Stomach (tissue), 9 donors: ENCODE data around the gene ARHGEF37. TPM values are rescaled to one million over a fixed set of nuclear protein-coding genes. Genes with fewer than 3 reads are reported as not detected.
"Not testable (repeated sequence)": the region's sequence is repeated elsewhere in the genome, so short reads cannot be mapped to it uniquely, and the experiment has no call there.

Experiments
- DNase-seq, 2 donors: peaks; one replicate each; pipeline versions ENCODE4 v3.0.0 to v3.0.0-alpha.2; 2013 to 2019
- H3K27ac ChIP-seq, 5 donors: fragments of 200-600 bp in 4 of 5; sonication (generic) in 4 of 5; one replicate each; pipeline ENCODE4 v1.5.1; 2013 to 2019; ENCODE audit warnings: mild to moderate bottlenecking in 1 of 5, moderate library complexity in 1 of 5
- H3K27me3 ChIP-seq, 3 donors: fragments of 200-600 bp; sonication (generic); one replicate each; pipeline ENCODE4 v1.5.1; 2017 to 2019; ENCODE audit warnings: mixed run types in 1 of 3
- H3K36me3 ChIP-seq, 4 donors: fragments of 200-600 bp; sonication (generic); 1 replicate in 3 of 4; 2 replicates in 1 of 4; pipeline ENCODE4 v1.5.1; 2016 to 2019
- H3K4me1 ChIP-seq, 4 donors: fragments of 200-600 bp; sonication (generic); one replicate each; pipeline ENCODE4 v1.5.1; 2016 to 2019
- H3K4me3 ChIP-seq, 4 donors: fragments of 200-600 bp; sonication (generic) in 3 of 4; one replicate each; pipeline ENCODE4 v1.5.1; 2016 to 2019; ENCODE audit warnings: mild to moderate bottlenecking in 1 of 4
- H3K9me3 ChIP-seq, 4 donors: fragments of 200-600 bp; sonication (generic); one replicate each; pipeline ENCODE4 v1.5.1; 2016 to 2019
- EP300 ChIP-seq: sonication (generic); formaldehyde crosslinking; IDR thresholded peaks from one replicate; pipeline ENCODE4 v1.6.1; 2017; ENCODE audit warnings: antibody characterized with exemption
- POLR2A ChIP-seq, 4 donors: fragments of 450-650 bp; IDR thresholded peaks; one replicate each; pipeline ENCODE4 v1.6.1; 2016; ENCODE audit warnings: antibody characterized with exemption in 4 of 4, control low read depth in 2 of 4, mild to moderate bottlenecking in 1 of 4, moderate library complexity in 1 of 4
- POLR2AphosphoS5 ChIP-seq, 3 donors: sonication (generic); formaldehyde crosslinking; IDR thresholded peaks; one replicate each; pipeline ENCODE4 v1.6.1; 2016; ENCODE audit warnings: antibody characterized with exemption in 3 of 3
- WGBS, 5 donors: extraction: QIAGEN DNeasy Blood & Tissue Kit in 3 of 5; methylation state at CpG; one replicate each; pipeline versions ENCODE4 v1.1.5 to v1.1.7; 2013 to 2018; 5-methylcytosine and 5-hydroxymethylcytosine counted together
- intact Hi-C: fragments of 100-400 bp; cut with DNase I; formaldehyde crosslinking; loops from one replicate; pipeline ENCODE4 v1.15.1; 2023; ENCODE audit warnings: low total_unique reads
- polyA plus RNA-seq, 3 donors: library from polyadenylated mRNA; stranded (reverse); fragments of 200-250 nt; gene quantifications; one replicate each; pipeline ENCODE4 v1.2.3, GENCODE V29; 2013
- total RNA-seq, 5 donors: library from RNA; depleted of rRNA; stranded (reverse); fragments of >200 nt; gene quantifications; one replicate each; pipeline versions ENCODE4 v1.1.0 to v1.2.3, GENCODE V29; 2014 to 2016
- TF ChIP-seq, protein P1 (sequence below), 7 experiments: fragments of 450-650 bp in 4 of 7; fragments of 200-600 bp in 3 of 7; sonication (generic) in 3 of 7; IDR thresholded peaks; one replicate each; pipeline ENCODE4 v1.5.1; 2016 to 2019; ENCODE audit warnings: antibody characterized with exemption in 7 of 7, control low read depth in 2 of 7, mild to moderate bottlenecking in 1 of 7
- donor health status: healthy with polysubstance abuse.
- donor health status: Bipolar disorder and iron deficiency.
- donor health status: healthy.

The ARHGEF37 gene
- total and polyA plus RNA-seq, 8 donors = 8.0 to 64.2 (median 21.9) TPM

DNA sequence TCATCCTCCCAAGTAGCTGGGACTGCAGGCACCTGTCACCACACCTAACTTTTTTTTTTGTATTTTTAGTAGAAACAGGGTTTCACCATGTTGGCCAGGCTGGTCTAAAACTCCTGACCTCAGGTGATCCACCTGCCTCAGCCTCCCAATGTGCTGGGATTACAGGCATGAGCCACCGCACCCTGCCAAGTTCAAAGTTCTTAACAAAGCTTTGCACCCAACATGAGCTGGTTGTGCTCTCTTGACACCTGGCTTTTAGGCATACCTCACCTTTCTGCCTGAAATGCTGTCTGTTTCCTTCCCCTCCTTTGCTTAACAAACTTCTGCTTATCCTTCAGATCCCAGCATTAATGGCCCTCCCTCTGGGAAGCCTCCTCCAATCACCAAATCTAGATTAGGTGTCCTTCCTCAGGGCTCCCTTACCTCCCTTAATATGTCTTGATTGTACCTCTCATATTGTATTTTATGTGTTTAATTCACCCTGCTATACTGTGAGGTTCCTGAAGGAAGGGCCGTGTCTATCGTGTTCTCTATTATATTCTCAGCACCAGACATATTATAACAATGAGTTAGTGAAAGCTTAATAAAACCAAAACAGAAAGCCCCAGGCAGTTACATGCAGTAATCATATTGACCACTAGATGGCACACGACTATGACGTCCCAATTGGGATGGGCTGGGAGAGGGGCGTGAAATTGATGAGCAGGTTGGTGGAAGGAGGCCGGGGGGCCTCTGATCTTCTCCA is 86.0 kb downstream of the ARHGEF37 start:
- intact Hi-C loops = no loop called here
- no peaks in the 10 kb centered on the region for H3K27me3 ChIP-seq
- no peak for DNase-seq
- no peak for TF ChIP-seq EP300
- TF ChIP-seq, protein P1, sequence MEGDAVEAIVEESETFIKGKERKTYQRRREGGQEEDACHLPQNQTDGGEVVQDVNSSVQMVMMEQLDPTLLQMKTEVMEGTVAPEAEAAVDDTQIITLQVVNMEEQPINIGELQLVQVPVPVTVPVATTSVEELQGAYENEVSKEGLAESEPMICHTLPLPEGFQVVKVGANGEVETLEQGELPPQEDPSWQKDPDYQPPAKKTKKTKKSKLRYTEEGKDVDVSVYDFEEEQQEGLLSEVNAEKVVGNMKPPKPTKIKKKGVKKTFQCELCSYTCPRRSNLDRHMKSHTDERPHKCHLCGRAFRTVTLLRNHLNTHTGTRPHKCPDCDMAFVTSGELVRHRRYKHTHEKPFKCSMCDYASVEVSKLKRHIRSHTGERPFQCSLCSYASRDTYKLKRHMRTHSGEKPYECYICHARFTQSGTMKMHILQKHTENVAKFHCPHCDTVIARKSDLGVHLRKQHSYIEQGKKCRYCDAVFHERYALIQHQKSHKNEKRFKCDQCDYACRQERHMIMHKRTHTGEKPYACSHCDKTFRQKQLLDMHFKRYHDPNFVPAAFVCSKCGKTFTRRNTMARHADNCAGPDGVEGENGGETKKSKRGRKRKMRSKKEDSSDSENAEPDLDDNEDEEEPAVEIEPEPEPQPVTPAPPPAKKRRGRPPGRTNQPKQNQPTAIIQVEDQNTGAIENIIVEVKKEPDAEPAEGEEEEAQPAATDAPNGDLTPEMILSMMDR (IDR thresholded peaks at IDR 0.05) = peak in 5 of 7 experiments; percentile 18 to 86 (median 67)
- peaks cover 0 to 16% (median 7%) of the 10 kb centered on the region in 4 donors for H3K9me3 ChIP-seq
- WGBS, 5 donors = 25 to 36% (median 30%) methylated on average over 7 of the region's 7 CpGs
- H3K4me1 ChIP-seq = peaks cover 0 to 23% (median 2%) of the 10 kb centered on the region in 4 donors
- H3K36me3 ChIP-seq = no peaks in the 10 kb centered on the region
- H3K27ac ChIP-seq = peak overlapping the region in 2 of 5 donors; percentile 38 to 46
- no peak overlapping the region for H3K4me3 ChIP-seq

DNA sequence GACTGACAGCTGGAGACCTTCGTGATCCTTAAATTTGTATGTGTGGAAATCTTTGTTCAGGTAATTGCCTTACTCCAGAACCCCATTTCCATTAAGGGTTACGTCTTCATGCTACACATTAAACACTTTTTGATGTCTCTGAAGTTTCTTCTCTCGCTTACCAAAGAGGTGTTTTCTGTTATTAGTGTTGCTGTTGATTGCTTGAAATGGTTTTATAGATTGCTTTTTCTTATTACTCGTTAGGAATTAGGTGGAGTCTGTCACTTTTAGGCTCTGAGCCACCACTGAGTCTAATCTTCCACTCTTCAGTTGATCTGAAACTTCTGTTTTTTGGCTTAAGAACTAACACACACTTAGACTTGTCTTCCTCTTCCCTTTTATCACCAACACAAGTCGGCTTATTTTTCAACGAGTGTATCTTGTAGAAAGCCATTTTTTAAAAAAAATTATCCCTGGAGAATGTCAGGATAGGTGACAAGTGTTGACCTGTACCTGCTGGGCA is 86.6 kb downstream of the ARHGEF37 start:
- no peak overlapping the region for H3K4me3 ChIP-seq
- intact Hi-C loops = no loop called here
- H3K27me3 ChIP-seq = no peaks in the 10 kb centered on the region
- H3K36me3 ChIP-seq = no peaks in the 10 kb centered on the region
- TF ChIP-seq, protein P1 (IDR thresholded peaks at IDR 0.05) = no peak
- no peak for TF ChIP-seq POLR2A (IDR thresholded peaks at IDR 0.05)
- WGBS, 5 donors = 63 to 81% (median 74%) methylated on average over 6 of the region's 6 CpGs
- H3K27ac ChIP-seq = no peak overlapping the region
- H3K9me3 ChIP-seq = peaks cover 0 to 16% (median 7%) of the 10 kb centered on the region in 4 donors
- H3K4me1 ChIP-seq = peaks cover 0 to 23% (median 2%) of the 10 kb centered on the region in 4 donors
- DNase-seq = no peak

DNA sequence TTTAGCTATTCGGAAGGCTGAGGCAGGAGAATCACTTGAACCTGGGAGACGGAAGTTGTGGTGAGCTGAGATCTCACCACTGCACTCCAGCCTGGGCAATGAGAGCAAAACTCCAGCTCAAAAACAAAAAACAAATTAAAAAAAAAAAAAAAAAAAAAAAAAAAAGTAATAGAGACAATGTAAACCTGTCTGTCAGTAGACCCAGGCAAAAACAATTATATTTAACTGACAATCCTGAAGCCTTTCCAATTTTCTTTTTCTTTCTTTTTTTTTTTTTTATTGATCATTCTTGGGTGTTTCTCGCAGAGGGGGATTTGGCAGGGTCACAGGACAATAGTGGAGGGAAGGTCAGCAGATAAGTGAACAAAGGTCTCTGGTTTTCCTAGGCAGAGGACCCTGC is 88.0 kb downstream of the ARHGEF37 start:
- H3K27me3 ChIP-seq, H3K36me3 ChIP-seq, intact Hi-C loops, H3K27ac ChIP-seq, H3K4me3 ChIP-seq, DNase-seq: not testable (repeated sequence)
- H3K4me1 ChIP-seq = peaks cover 0 to 33% (median 2%) of the 10 kb centered on the region in 4 donors
- peaks cover 0 to 16% (median 7%) of the 10 kb centered on the region in 4 donors for H3K9me3 ChIP-seq
- 76 to 90% (median 88%) methylated on average over 2 to 3 of the region's 3 CpGs for WGBS, 5 donors

DNA sequence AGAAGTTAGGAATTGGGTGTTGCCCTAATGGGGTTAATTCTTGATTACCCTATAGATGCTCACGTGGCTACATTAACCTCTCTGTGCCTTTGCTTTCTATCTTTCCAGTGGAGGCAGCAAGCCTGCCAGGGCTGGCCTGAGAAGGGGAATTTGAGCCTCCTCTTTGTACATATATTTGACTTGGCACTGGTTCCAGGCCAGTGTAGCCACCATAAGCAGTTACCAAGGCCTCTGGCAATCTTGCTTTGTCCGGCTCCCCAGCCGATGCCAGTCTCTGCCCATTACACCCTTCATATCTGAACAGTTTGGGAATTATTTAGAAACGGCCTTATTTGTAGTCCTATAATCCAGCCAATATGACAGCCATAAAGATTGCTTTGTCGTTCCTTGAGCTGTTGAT is 90.2 kb downstream of the ARHGEF37 start:
- peak overlapping the region; percentile 55 to 84 (median 70) for H3K27ac ChIP-seq
- H3K36me3 ChIP-seq = no peaks in the 10 kb centered on the region
- peak in 1 of 2 donors; percentile 78 for DNase-seq
- intact Hi-C loops = no loop called here
- WGBS, 5 donors = 31 to 60% (median 42%) methylated on average over 5 of the region's 5 CpGs
- no peaks in the 10 kb centered on the region for H3K27me3 ChIP-seq
- H3K9me3 ChIP-seq = peaks cover 0 to 16% (median 7%) of the 10 kb centered on the region in 4 donors
- no peak overlapping the region for H3K4me3 ChIP-seq
- TF ChIP-seq POLR2A (IDR thresholded peaks at IDR 0.05) = no peak
- peak in 2 of 3 donors; percentile 42 to 62 for TF ChIP-seq POLR2AphosphoS5 (IDR thresholded peaks at IDR 0.05)
- no peak for TF ChIP-seq EP300
- peaks cover 6 to 44% (median 15%) of the 10 kb centered on the region in 4 donors for H3K4me1 ChIP-seq

DNA sequence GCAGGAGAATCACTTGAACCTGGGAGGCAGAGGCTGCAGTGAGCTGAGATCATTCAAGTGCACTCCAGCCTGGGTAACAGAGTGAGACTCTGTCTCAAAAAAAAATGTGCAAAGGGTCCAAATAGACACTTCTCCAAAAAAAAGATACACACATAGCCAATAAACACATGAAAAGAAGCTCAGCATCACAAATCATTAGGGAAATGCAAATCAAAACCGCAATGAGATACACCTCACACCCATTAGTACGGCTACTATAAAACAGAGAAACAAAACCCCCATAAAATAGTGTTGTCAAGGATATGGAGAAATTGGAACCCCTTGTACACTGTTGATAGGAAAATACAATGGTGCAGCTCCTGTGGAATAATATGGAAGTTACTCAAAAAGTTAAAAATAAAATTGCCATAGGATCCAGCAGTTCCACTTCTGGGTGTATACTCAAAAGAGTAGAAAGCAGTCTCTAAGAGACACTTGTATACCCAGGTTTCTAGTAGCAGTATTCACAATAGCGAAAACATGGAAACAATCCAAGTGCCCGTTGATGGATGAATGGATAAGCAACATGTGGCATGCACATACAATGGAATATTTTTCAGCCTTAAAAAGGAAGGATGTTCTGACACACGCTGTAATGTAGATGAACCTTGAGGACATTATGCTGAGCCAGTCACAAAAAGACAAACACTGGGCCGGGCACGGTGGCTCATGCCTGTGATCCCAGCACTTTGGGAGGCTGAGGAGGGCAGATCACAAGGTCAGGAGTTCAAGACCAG is 91.6 kb downstream of the ARHGEF37 start:
- TF ChIP-seq, protein P1 (IDR thresholded peaks at IDR 0.05) = no peak
- TF ChIP-seq POLR2A (IDR thresholded peaks at IDR 0.05) = no peak
- TF ChIP-seq EP300 = no peak
- no peak for TF ChIP-seq POLR2AphosphoS5 (IDR thresholded peaks at IDR 0.05)
- peak overlapping the region; percentile 48 to 81 (median 70) for H3K27ac ChIP-seq
- H3K9me3 ChIP-seq = peaks cover 0 to 12% (median 5%) of the 10 kb centered on the region in 4 donors
- DNase-seq = no peak
- 78 to 90% (median 88%) methylated on average over 7 of the region's 7 CpGs for WGBS, 5 donors
- intact Hi-C loops = no loop called here
- H3K4me3 ChIP-seq = no peak overlapping the region
- peaks cover 6 to 40% (median 17%) of the 10 kb centered on the region in 4 donors for H3K4me1 ChIP-seq
- H3K36me3 ChIP-seq = no peaks in the 10 kb centered on the region
- H3K27me3 ChIP-seq = no peaks in the 10 kb centered on the region
